GDM1 (cell line): Measurements from ENCODE around the gene DIPK1A.

Experiments
- DNase-seq: peaks from one replicate; lab custom pipeline; 2025; lab: John Stamatoyannopoulos, UW

Gene DIPK1A

DNA sequence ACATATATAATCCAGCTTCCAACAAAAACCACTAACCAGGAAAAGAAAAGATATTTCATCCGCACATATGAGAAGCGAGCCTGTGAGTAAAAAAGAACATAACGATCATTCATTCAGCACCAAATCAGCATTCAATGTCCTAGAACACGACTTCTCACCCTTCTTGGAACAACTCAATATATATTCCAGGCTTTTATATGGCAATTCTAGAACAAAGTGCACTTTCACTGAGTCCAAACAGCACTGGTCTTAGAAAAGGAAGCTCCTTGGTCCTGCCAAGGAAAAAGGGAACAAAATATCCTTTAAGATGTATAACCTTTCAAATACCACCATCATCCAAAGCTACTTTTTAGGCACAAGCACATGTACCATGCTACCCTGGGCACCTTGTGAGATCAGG lies 84.9 kb downstream of the DIPK1A start:
- DNase-seq: no peak

DNA sequence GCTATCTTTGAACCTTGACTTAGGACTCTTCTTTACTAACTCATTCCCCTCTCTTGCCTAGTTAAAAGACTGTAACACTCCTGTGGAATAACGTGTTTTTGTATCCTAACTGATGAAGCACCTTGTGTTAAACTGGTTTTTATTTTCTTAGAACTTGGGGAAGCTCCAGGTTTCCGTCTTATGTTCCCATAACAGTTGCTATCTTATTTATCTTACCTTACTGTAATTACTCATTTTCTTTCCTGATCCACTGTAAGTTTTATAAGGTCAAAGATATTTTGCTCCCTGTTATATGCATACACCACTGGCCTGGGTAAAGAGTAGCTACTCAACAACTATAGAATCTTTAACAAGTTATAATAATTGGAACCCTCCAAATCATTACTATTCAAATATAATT lies 86.3 kb downstream of the DIPK1A start:
- no peak for DNase-seq

DNA sequence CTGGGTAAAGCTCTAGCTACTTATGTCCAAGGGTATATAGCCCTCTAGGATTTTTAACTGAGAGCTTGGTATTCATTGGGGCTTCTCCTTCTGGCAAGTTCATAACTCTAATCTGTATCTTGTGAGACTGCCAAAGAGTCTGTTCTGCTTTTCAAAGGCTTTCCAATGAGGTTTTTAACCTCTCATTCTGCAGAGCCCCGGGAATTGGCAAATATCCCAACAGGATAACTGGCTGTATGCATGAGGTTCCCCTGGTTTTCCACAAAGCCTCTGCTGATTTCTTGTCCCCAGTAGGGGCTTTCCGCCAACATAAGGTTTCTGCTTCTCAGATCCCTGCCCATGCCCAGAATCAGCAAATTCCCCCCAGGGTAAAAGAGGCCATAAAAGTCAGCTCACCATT lies 88.5 kb downstream of the DIPK1A start:
- DNase-seq: no peak

DNA sequence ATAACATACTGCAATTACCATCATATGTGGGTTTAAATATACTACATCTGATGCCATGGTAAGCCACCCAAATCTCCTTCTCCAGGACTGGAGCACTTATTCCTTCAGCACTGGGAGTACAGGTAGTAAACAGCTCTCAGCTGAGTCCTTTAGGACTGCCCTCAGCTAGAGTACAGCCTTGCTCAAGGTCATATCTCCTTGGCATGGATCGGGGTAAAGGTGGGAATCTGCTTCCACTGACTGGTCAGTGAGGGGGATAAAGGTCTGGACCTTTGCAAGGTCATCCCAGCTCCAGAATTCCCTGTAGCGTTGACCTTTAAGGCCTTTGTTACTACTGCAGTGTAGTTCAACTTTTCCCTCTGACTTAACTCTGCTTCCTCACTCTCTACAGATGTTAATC lies 90.7 kb downstream of the DIPK1A start:
- DNase-seq: no peak

DNA sequence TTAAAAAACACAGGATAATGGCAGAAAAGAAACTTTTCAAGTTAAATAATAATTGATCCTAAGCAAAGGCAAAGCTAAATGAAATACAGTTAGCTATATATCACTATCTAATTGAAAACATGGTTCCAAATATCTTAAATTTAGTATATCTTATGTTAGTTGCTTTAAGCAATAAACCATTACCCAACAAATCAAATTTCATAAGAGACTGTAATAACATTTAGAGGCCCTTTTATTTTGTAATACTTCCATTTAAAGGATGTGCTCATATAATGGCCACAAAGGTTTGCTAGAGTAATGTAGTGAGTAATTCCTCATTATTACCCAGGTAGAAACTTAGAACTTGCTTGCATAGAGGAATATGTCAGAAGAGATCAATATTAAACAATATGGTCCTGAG lies 97.1 kb downstream of the DIPK1A start:
- no peak for DNase-seq

DNA sequence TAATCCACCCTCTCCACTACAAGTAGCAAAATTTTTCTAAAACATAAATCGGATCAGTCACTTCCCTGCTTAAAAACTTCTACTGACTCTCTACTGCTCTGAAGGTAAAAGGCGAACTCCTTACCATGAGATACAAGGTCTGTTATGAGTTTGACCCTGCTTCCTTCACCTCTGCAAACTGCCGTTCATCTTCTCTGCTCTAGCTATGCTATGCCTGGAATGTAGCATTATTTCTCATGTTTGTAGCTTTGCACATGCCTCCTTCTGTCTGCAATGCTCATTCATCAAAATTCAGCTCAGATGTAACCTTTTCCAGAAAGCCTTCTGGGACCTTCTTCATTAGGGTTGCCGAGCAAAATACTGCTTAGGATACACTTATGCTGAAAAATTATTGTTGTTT lies 98.7 kb downstream of the DIPK1A start:
- DNase-seq: no peak

DNA sequence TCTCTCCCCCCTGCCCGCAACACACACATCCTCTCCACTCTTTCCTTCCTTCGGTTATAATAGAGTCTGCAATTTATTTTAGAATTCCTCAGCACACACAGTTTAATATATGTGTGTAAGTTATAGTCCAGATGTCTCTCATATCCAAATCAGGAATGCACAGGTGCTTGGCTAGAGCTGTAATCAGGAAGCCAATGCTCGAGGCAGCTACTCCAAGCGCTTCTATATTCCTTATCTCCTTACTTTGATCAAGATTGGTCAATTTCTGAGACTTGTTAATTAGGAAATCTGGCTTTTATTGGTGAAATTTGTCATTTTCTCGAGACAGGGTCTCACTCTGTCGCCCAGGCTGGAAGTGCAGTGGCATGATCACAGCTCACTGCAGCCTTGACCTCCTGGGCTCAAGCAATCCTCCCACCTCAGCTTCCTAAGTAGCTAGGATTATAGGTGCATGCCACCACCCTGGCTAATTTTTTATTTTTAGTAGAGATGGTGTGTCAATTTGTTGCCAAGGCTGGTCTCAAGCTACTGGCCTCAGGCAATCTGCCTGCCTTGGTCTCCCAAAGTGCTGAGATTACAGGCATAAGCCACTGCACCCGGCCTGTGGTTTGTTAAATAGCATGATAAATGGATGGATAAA lies 101.7 kb downstream of the DIPK1A start:
- DNase-seq: no peak

DNA sequence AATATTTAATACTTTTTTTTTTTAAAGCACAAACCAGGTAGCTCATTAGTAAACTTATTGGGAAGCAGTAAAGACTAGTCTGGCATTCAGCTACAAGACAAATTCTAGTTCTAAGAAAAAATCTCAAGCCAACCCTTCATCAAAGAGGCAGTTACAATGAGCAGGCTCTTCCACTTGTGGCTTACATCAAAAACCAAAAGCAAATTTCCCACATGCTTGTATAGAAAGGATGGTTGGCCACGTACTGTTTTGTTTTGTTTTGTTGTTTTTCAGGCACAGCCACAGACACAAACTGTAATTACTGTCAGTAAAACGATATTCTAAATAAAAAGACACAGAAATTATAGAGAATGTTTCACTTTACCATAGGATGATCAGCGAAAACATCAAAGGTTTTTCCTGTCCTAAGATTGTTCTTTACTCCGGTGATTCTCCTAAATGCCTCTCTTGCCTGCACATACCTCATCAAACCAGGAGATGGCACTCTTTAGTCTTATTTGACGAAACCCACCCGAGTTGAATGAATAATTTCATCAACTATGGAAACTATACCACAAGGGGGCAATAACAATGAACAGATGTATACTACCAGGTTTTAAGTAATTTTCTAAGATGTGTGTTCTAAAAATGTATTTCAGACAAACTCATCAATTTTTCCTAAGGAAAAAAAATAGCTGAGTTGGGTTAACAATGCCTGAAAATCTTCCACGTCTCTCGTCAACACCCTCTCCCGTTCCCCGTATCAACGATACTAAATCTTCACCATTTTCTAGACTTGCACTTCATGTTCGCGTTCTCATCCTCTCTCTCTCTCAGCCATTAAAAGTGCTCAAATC lies 102.5 kb downstream of the DIPK1A start:
- peak; percentile 52 for DNase-seq

DNA sequence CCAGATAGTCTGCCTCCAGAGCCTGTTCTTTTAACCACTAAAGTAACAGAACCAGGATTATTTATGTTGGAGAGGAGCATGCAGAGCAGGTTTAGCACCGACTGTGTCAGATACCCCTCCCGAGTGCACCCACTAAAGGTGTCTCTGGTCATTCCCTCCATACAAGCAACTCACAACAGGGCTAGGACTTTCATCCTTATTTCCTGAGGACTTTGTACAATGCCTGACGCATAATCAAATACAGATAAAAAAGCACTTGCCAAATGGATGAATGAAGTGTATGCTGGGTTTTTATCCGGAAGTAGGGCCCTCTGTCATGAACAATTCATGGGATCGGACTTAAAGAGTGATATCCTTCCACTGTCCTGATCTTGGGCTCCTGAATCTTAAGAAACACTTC lies 103.4 kb downstream of the DIPK1A start:
- no peak for DNase-seq

DNA sequence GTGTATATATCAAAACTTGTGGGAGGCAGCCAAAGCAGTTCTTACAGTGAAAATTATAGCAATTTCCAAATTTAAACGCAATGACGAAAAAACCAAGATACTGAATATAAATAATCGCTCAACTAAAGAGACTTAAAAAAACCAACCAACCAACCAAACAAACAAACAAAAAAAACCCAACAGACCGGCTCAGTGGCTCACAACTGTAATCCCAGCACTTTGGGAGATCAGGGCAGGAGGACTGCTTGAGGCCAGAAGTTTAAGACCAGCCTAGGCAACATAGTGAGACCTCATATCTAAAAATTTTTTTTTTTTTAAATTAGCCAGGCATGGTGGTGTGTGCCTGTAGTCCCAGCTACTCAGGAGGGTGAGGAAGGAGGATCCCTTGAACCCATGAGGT lies 106.0 kb downstream of the DIPK1A start:
- no peak for DNase-seq

DNA sequence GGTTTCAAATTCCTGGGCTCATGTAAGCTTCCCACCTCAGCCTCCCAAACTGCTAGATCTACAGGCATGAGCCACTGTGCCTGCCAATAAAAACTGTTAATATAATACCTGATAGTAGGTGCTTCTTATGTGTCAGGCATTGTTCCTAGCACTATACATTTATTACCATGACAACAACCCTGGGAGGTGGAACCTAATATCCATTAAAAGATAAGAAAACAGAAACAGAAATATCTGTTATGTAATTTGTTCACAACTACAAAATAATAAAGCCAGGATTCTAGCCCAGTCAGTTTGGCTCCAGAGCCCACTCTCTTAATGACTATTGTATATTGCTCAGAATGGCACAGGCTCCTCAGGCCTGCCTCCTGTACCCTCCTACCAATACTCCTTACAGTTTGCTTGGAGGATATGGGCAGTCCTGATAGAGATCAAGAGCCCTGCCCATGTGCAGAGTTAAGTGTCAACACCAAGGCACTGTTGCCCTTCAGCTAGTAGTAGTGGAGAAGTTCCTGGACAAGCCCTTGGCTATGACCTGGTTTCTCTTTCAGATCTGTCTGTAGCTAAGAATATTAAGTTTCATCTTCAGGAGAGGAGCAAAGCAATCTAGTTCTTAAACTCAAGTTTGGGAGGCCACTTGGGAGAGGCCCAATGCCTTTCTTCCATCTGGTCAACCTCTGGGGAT lies 107.0 kb downstream of the DIPK1A start:
- no peak for DNase-seq

DNA sequence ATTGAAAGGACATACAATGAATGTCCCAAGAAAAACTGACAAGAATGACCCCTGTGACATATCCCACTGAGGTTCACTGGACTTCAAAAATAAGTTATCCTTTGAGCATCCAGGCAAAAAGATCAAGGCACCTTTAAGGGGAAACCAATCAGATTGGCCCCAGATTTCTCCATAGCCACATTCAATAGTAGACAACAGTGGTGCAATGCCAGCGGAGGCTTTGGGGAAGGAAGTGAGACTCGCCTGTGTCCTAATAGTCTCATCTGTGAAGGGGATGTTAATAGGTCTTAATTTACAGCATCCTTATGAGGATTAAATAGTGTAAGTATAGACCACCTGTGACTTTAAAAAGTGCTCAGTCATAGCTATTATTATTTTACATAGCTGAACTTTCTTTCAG lies 108.0 kb downstream of the DIPK1A start:
- no peak for DNase-seq

DNA sequence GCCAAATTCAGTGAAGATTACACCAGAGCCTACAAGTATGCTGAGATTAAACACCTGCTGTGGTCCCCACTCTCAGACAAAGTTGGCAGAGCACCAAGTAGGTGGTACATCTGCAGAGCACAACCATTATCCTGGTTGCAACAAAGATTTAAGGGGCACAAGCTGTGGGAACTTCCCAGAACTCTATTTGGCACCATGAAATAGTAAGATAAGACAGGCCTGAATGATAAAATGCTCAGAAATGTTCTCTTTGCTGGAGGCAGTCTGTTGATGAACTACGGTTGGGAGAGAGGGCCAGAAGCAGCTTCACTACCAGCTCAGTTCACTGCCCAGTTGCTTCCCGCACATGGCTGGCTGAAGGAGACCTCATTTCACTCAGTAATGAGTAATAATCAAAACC lies 109.5 kb downstream of the DIPK1A start:
- DNase-seq: no peak

DNA sequence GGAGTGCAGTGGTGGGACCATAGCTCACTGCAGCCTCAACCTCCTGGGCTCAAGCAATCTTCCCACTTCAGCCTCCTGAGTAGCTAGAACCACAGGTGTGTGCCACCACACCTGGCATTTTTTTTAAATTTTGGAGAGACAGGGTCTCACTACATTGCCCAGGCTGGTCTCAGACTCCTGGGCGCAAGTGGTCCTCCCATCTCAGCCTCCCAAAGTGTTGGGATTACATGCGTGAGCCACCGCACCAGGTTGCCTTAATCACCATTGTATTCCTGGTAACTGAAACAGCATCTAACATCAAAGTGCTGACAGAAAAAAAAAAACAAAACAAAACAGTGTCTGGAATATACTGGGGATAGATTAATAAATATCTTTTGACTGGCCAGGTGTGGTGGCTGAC lies 111.2 kb downstream of the DIPK1A start:
- no peak for DNase-seq

DNA sequence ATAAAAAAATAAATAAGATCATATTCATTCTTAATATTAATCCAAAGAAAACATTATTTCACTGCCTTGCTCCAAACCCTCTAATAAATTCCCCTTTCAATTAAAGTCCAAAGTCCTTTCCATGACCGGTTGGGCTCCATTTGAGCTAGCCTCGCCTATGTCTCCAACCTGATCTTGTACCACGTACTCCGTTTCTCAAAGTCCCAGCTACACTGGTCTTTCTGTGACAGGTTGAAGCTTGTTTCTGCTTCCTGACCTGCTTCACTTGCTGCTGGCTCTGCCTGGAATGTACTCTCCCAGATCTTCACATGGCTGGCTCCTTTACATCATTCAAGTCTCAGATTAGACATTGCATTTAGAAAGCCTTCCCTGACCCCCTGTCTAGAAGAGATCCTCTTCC lies 113.1 kb downstream of the DIPK1A start:
- no peak for DNase-seq

DNA sequence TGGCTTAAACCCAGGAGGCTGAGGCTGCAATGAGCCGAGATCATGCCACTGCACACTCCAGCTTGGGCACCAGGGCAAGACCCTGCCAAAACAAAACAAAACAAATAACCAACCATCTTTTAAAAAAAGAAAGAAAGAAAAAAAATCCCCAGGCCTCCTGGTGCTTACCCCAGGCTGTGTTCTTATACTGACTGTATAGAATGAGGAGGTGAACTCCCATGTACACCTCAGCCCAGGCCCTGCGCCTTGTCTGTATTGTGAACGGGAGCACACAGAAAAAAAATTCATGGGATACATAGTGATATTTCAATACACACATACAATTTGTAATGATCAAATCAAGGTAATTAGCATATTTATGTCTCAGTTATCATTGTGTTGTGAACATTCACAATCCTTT lies 115.4 kb downstream of the DIPK1A start:
- DNase-seq: no peak

DNA sequence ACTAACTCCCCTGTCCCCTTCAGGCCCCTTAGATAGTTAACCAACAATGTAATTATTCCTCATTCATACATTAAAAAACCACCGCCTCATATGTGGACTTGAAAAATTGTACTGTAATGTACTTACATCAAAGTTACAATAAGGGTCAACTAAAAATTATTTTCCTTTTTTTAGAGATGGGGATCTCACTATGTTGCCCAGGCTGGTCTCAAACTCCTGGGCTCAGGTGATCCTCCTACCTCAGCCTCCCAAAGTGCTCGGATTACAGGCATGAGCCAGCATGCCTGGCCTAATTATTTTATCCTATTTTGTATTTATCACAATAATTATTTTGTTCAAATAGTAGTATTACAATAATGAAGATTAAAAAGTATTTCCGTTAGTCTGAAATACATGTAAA lies 116.8 kb downstream of the DIPK1A start:
- no peak for DNase-seq

DNA sequence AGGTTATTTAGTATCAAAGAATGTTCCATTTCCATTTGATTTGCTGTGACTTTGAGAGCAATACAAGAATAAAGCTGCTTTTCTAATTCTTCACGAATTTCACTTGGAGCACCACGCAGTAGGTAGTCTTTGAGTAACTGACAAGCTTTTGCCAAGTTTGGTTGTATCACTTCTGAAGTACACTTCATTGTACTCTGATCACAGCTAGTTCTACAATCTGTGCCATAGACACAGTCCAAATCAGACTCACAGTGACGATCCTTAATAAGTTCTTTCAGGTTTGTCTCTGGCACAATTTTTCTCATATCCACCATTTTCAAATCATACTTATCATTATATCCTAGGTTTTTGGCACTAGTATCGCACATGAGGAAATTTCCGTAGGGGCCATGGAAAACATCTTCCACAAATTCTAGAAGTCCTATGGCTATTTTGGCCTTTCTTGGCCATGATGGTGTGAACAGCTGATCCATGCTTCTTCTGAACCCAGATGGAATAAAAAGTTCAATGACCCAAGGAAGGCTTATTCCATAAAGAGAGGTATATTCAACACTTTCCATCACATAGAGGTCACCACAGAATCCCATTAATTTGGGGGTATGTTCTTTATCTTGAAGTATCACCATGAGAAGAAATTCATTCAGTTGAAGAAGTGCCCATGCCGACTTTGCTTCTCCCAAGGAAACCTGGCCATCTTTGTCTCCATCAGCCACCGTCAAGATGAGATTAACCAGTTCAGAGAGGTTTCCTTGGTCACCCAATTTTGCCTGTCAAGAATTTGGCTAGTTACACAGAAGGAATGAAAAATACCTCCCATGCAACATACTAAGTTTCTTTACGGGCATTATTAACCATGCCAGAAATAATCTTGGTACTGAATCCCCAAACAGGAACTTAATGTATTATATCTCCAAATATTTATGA lies 117.6 kb downstream of the DIPK1A start:
- DNase-seq: no peak

DNA sequence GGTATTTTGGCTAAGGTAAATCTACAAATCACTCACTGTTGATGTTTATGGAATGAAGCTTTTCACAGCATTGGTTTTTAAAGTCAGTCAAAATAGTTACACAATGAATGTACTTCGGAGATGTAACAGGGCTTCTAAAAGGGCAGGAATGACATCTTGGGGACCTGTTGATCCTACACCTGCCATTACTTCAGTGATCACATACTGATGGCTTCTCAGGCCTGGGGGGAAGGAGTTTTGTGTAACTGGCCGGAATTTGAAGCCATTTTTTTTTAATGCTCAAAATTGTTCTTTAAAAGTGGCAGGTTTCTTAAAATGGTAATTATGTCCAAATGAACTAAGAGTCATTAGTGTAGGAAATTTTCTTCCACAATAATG lies 118.2 kb downstream of the DIPK1A start:
- no peak for DNase-seq

DNA sequence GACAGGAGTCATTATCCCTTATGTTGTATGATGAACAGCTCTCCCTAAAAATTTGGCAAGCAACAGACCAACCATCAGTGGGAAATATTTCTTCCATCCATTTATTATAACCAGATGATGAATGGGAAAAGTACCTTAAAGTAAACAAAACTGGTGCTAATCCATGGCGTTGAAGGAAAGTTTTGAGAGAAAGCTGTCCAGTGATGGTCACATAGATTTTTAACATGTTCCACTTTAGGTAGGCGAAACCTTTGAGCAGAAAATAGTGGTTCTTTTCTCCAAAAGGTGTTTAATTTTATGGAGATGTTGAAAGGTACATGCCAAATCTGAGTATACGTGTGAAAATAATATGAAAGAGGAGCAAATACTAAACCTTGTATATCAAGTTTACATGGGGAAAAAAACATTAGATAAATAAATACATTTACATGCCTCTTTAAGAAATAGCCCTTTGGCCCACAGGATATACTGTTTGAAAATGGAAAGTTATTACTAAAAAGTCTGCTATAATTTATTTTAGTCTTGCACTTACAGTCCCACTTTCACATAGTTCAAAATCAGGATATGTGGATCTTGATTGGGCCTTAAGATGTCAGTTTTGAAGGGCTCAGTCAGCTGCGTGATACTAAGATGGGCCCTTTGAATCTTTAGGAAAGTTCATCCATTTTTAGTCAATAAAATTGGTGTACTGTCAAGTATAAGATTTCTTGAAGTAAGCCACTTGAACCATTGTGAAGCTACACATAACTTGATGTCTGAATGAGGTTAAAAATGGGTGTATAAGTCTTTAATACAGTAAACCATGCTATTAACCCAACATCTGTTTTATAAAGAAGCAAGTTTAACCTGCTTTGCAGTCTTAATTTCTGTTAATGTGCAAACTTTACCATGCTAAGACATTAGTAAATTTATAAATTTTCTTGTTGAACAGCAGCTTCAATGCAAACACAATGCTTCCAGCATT lies 118.9 kb downstream of the DIPK1A start:
- DNase-seq: no peak

DNA sequence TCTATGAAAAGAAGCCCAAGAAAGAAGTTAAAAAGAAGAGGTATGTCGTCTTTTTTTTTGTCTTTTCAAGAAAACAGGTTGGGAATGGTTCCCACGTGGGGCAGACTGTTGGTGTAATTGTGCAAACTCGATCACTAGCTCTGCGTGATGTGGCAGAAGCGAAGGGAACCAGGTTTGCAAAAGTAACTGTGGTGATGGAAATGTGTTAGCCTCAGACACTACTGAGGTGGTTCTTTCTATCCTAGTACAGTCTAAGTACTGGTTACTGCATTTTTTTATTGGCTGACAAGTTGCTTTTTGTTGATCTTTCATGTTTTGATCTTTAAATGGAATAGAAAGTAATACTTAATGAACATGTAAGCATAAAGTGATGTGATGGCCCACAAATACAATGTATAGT lies 120.7 kb downstream of the DIPK1A start:
- DNase-seq: no peak
